Hematopoietic multipotent progenitor cell treated with erythropoietin and hydrocortisone succinate and interleukin-3 and kit ligand, for 4 days (in vitro differentiated cells): ENCODE results near the gene NPHP4.

ENCODE experiments used
- DNase-seq: peaks from one replicate; pipeline ENCODE4 v3.0.0-alpha.2; 2015

NPHP4 gene

GRCh38 chr1:5888606-5889211, 103.5 kb downstream of the NPHP4 start:
- peak; percentile 20 for DNase-seq

DNA sequence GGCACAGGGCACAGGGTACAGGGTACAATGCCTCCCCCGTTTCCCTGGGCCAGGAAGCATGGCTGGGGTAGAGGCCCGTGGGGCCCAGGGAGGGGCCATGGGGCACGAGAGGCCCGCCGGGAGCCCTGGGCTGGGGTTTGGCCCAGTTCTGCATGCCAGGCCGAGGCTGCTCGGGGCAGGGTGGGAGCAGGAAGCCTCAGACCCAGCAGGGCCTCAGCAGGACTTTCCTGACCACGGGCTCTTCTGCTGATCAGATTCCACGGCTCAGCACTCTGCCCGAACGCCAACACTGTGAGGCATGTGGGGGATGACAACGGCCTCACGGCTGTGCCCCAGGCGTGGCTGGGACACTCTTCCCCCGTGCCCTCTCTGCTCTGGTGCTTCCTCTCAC, 104.3 kb downstream of the NPHP4 start:
- no peak for DNase-seq

DNA sequence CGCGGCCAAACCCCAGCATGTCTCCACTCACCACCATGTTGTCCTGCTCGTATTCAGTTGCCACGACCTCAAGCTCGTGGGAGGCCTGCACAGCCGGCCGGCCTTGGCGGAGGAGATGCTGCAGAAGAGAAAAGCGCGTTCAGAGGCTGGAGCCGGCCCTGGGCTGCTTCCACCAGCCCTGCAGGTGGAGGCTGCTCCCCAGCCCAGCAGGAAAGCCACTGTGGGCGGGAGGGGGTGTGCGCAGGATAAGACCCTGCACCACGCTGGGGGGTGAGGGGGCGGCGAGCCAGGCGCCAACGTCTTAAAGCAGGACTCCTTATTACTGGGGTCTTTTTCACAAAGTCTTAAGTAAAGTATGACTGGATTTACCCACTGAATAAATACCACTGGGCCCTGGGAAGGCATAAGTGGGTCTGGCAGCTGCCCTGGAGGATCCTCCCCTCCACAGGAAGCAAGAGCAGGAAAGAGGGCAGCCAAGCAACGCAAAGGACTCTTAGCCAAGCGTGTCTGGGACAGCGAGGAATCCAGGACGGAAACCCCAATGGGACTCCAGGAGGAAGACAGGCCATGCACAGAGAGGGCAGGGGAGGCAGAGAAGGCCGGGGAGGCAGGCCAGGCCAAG, 104.8 kb downstream of the NPHP4 start:
- no peak for DNase-seq

GRCh38 chr1:5886541-5887348, 105.5 kb downstream of the NPHP4 start:
- DNase-seq = no peak

DNA sequence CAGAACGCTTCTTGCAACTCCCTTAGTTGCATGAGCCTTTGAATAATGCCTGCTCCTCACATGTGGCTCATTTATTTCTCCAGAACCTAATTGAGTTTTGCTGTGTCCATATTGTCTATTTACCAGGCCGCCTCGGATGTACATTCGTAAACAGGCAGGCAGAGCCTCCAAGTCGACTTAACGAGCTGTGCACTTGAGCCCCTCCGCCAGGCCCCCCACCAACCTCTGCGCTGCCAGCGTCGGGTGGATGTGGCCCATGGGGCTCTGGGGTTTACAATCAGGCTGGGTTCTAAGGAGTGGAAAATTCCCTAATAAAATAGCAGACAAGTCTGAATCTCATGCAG, 106.1 kb downstream of the NPHP4 start:
- no peak for DNase-seq

DNA sequence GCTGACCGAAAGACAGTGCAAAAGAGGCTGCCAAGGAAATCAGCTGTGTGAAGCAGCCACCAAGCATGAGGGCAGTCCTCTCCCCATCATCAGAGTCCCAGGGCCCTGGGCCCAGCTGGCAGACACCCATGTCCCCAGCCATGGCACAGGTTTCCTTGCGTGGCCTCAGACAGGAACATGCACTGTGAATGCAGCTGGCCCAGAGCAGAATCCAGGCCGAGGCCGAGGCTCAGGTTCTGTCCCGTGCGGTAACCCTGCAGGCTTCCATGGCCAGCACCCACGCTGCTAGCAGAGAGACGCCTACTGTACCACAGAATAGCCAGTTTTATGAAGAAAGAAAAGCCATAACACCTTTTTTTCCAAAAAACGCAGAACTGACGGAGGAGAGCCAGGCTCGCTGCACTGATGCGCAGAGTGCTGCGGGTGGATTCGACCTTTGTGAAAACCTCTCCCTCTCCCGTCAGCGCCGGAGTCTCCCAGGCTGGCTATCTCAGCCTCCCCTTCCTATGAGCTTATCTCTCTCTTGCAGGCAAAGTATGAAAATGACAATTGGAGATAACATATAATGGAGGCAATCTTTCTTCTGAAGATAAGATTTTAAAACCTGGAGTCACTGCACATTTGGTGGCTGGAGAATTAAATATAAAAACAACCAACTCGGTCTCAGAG, 106.6 kb downstream of the NPHP4 start:
- DNase-seq = peak; percentile 76

GRCh38 chr1:5884110-5884509, 108.1 kb downstream of the NPHP4 start:
- no peak for DNase-seq

DNA sequence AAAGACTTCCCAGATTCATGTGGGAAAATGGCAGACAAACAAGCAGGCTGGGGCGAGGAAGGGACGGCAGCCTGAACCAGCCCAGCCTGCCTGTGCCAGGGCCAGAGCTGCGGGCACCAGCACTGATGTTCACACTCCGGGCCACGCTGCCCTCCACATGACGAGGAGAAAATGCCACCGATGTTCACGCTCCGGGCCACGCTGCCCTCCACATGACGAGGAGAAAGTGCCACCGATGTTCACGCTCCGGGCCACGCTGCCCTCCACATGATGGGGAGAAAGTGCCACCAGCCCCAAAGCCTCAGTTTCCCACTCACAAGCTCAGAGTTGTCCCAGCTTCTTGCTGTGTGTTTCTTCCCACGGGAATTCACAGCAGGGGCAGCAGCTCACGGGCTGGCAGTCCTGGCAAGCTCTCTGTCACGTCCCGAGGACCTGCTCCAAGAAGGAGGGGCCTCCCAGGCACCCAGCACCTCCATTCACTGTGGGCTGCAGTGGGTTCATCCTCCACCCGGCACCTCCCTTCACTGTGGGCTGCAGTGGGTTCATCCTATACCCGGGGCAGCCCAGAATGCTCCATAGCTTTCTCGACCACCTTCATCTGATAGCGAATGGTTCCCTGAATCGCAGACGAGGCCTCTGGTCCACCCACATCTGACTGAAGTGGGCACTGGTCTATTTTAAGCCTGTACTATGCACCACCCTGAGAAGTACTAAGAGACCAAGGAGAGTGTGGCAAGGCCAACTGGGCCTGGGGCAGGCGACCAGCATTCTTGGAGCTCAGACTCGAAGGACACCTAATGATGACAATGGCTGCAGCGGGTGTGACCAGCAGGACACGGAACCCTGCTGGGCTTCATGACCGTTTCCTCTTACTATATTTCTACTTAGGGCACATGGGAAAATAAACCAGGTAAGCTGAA, 108.8 kb downstream of the NPHP4 start:
- no peak for DNase-seq

DNA sequence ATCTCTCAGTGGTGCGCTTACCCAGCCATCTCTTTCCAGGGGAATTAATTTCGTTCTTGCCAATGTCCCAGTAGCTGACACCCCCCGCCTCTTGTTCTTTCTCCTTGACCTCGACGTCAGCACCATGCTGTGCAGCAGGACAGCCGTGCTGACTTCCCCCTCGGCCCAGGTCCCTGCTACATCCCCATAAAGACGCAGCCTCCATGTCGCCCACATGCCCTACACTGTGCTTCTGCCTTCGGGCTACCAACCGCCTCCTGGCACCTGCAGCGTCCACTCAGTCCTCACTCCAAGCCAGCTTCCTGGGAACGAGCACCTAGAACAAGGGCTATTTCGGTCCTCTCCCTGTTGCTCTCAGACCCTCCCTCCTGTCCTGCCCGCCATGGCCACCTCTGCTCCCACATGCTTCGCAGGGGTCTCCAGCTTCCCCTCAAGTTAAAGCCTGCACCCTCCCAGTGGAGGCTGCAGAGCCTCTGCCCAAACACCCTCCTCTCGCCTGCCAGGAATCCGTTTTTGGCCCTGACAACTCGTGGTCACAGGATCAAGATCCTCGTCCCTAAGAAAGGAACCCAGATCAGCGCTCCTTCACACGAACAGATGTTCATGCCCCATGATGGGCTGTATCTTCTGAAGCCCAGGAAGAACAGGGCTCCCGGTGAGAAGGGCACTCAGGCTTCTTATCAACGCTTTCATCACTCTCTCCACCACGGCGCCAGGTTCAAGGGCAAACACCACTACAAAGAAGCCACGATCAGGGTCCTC, 109.7 kb downstream of the NPHP4 start:
- DNase-seq = no peak

- DNase-seq = no peak
Measured at GRCh38 chr1:5881526-5882222, 110.6 kb downstream of the NPHP4 start.

DNA sequence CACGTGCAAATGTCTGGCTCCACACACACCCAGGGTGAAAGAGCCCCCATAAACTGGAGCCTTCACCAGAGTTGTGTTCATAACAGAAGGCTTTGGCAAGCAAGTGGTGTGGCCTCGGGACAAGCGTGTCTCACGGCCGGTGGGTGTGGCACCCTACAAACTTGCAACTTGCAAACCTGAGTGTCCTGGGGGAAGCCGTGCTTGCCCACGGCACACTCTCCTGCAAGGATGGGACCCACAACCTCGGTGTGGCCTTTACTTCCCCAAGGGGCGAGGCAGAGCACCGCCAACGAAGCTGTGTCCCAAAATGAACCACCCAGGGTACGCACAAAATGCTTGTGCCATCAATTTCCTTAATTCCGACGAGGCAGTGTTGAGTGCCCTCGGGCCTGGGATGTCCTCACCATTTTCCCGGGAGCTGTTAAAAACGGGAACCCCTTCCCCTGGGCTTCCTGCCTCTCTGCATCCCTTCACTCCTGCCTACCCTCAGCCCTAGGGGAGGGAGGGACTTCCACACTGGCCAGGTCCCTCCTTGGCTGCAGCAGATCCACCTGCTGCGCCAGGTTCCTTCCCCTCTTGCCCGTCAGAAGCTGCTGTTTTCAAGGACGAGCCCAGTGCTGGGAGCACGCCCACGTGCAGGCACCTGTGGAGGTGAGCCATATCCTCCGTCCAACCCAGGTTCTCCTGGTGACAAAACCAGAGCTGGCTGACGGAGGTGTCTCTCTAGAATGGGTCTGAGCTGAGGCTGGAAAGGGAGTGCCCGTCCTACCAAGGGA, 111.4 kb downstream of the NPHP4 start:
- DNase-seq = no peak

DNA sequence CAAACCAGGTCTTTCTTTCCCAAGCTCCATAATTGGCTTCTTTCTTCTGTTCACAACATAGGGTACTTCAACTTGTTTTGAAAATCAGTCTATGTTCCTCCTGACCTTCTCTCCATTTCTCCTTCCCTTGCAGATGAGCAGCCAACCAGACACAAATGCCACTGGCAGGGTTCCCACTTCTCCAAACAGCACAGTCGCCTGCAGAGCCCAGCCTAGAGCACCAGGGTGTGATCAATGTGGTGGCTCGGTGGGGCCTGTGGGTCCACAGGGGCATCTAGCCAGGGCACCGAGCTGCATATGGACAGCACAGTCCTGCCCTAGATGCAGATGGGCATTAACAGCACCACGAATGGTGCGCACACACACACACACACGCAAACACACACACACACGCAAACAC, 112.8 kb downstream of the NPHP4 start:
- no peak for DNase-seq

DNA sequence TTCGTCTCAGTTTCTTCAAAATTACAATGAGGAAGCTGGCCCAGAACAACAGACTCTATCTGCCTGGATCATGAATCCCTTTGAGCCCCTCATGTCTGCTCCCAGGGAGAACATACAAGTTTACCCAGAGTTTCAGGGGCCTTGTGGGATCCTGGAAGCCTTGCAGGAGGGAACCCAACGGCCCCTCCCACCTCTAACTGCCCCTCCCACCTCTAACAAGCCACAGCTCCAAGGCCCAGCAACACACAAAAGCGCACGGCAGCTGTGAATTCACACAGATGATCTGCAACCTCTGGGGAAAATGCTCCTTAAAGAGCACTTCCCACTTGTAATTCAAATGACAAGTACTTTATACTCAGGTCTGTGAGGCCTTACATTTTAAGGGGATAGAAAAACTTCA, 113.3 kb downstream of the NPHP4 start:
- DNase-seq = no peak

GRCh38 chr1:5877683-5878530, 114.3 kb downstream of the NPHP4 start:
- no peak for DNase-seq

DNA sequence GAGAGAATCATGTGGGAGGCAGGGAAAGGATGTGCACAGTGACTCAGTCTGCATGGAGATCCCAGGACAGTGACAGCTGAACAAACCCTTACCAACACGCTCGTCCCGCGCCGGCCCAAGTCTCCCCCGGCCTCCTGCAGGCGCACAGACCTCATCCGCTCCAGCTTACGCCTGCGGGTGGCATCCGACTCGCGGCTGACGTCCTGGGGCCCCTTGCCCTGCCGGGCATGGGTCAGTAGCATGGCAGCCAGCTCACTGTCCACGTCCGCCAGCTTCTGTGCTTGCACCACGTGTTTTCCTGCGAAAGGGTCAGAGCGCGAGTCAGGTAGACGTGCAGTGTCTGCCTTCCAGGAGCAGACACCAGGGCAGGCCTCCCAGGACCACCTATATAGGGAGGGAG, 115.2 kb downstream of the NPHP4 start:
- no peak for DNase-seq

DNA sequence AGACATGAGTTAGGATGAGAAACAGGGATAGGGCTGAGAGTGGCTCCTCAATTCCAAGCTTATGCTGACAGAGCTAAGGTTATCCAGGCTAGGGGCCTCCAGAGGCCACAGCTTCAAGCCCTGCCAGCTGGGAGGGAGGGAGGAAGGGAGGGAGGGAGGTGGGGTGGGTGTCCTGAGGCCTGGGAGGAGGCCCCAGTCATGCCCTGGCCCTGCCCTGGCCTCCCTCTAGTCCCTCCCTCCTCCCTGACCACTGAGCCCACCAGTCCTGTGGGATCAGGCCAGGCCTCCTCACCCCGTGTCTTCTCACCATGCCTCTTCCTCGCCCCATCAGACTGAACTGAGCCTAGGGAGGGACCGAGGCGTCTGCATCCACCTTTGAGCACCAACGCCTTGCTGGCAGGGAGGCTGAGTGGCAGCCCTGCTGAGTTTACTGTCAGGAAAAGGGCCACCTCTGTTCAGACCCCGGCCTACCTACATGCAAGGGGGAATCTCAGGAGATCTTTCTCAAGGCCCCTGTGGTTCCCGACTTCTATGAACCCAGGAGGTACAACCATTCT, 116.1 kb downstream of the NPHP4 start:
- DNase-seq = no peak

- DNase-seq = no peak
Measured at GRCh38 chr1:5875345-5875910, 116.8 kb downstream of the NPHP4 start.

DNA sequence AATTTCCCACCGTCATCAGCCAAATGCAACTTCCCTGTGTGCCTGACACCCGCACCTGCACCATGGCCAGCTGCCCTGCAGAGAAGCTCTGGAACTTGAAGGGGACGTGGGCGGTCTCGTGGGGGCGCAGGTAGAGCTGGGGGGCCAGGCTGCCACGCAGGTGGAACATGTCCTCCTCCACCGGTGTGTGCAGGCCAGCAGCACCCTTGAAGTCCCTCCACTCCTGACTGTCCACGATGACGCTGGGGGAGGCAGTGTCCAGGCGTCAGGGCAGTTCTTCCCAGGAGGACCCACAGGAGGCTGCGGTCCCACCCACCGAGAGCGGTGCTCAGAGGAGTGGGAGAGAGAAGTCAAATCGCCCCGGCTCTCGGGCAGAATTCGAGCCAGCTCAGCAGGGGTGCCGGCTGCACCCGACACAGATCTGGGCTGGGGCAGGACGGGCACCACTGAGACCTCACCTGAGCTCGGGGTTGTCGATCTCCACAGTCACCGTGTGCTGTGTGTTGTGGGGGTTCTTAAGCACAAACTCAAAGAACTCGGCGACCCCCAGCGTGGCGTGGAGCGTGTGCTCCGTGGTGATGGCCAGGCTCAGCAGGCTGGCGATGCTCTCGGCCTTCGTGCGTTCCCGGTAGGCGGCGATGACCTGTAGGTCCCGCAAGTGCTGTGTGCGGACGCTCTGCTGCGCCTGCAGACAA, 117.7 kb downstream of the NPHP4 start:
- no peak for DNase-seq
